ENCODE results near the gene CUEDC1.

CUEDC1 gene

GRCh38 chr17:57954397-57955182, 622 bp downstream of the CUEDC1 start:
- Histone ChIP-seq H3K9ac (ENCODE audit: low read depth, low read length) (peak overlapping the region; percentile 15; the same call in 1 of the 2 replicates), H3K4me3 (ENCODE audit: low read depth in 1 of 2, low read length in 2 of 2) (peak overlapping the region in 1 of 2 experiments; percentile 43; a peak in 1 of 4 replicates), H3K27me3 (ENCODE audit: insufficient read depth, low read length, poor library complexity) (peaks cover 51% of the 10 kb centered on the region), H2AFZ (ENCODE audit: low read depth, low read length) (no peak overlapping the region), H3K4me2 (ENCODE audit: insufficient read depth, low read length) (peak overlapping the region; percentile 64), H3K4me1 (ENCODE audit: insufficient read depth, low read length) (peaks cover 19% of the 10 kb centered on the region), H3K9me3 (ENCODE audit: insufficient read depth, low read length, severe bottlenecking) (no peaks in the 10 kb centered on the region), H4K20me1 (ENCODE audit: insufficient read depth, low read length) (peaks cover 30% of the 10 kb centered on the region), H3K36me3 (ENCODE audit: insufficient read depth, low read length) (no peaks in the 10 kb centered on the region), H3K79me2 (ENCODE audit: insufficient read depth, low read length) (no peaks in the 10 kb centered on the region), H3K27ac (ENCODE audit: low read length) (no peak overlapping the region)
- TF ChIP-seq EZH2 (IDR thresholded peaks at IDR 0.05; ENCODE audit: borderline replicate concordance, low read depth, low read length, severe bottlenecking): peak; percentile 96
- TF ChIP-seq CTCF (IDR thresholded peaks at IDR 0.05; ENCODE audit: borderline replicate concordance, extremely low read depth, low read length, poor library complexity, severe bottlenecking): no peak
- ATAC-seq (ENCODE audit: insufficient read depth, low read depth) (no peak), DNase-seq (no peak)

- Histone ChIP-seq H3K4me1 (ENCODE audit: insufficient read depth, low read length) (peaks cover 19% of the 10 kb centered on the region), H2AFZ (ENCODE audit: low read depth, low read length) (no peak overlapping the region), H3K9ac (ENCODE audit: low read depth, low read length) (no peak overlapping the region), H3K27me3 (ENCODE audit: insufficient read depth, low read length, poor library complexity) (peaks cover 51% of the 10 kb centered on the region), H3K36me3 (ENCODE audit: insufficient read depth, low read length) (no peaks in the 10 kb centered on the region), H3K9me3 (ENCODE audit: insufficient read depth, low read length, severe bottlenecking) (no peaks in the 10 kb centered on the region), H3K4me3 (ENCODE audit: low read depth in 1 of 2, low read length in 2 of 2) (no peak overlapping the region), H3K4me2 (ENCODE audit: insufficient read depth, low read length) (0 out of 2 replicates have a peak overlapping the region, but pooled peaks have one; percentile 64), H3K27ac (ENCODE audit: low read length) (no peak overlapping the region), H3K79me2 (ENCODE audit: insufficient read depth, low read length) (no peaks in the 10 kb centered on the region), H4K20me1 (ENCODE audit: insufficient read depth, low read length) (peaks cover 30% of the 10 kb centered on the region)
- DNase-seq (no peak), ATAC-seq (ENCODE audit: insufficient read depth, low read depth) (no peak)
- TF ChIP-seq EZH2 (IDR thresholded peaks at IDR 0.05; ENCODE audit: borderline replicate concordance, low read depth, low read length, severe bottlenecking): no peak
- TF ChIP-seq CTCF (IDR thresholded peaks at IDR 0.05; ENCODE audit: borderline replicate concordance, extremely low read depth, low read length, poor library complexity, severe bottlenecking): no peak
Observed at GRCh38 chr17:57953705-57954396, 1.4 kb downstream of the CUEDC1 start.

- Histone ChIP-seq H3K4me3 (ENCODE audit: low read depth in 1 of 2, low read length in 2 of 2) (no peak overlapping the region), H3K4me2 (ENCODE audit: insufficient read depth, low read length) (no peak overlapping the region), H3K9me3 (ENCODE audit: insufficient read depth, low read length, severe bottlenecking) (no peaks in the 10 kb centered on the region), H4K20me1 (ENCODE audit: insufficient read depth, low read length) (peaks cover 30% of the 10 kb centered on the region), H3K36me3 (ENCODE audit: insufficient read depth, low read length) (no peaks in the 10 kb centered on the region), H3K4me1 (ENCODE audit: insufficient read depth, low read length) (peaks cover 19% of the 10 kb centered on the region), H2AFZ (ENCODE audit: low read depth, low read length) (no peak overlapping the region), H3K79me2 (ENCODE audit: insufficient read depth, low read length) (no peaks in the 10 kb centered on the region), H3K27ac (ENCODE audit: low read length) (no peak overlapping the region), H3K27me3 (ENCODE audit: insufficient read depth, low read length, poor library complexity) (peaks cover 51% of the 10 kb centered on the region), H3K9ac (ENCODE audit: low read depth, low read length) (no peak overlapping the region)
- no peak for DNase-seq
- no peak for TF ChIP-seq CTCF (IDR thresholded peaks at IDR 0.05; ENCODE audit: borderline replicate concordance, extremely low read depth, low read length, poor library complexity, severe bottlenecking)
- no peak for TF ChIP-seq EZH2 (IDR thresholded peaks at IDR 0.05; ENCODE audit: borderline replicate concordance, low read depth, low read length, severe bottlenecking)
- no peak for ATAC-seq (ENCODE audit: insufficient read depth, low read depth)
Observed at GRCh38 chr17:57953219-57953618, 2.0 kb downstream of the CUEDC1 start.

All from DND-41 (cell line).